Endothelial cell (in vitro differentiated cells): ENCODE results near the gene KLHL35. TPM values are rescaled to one million over a fixed set of nuclear protein-coding genes. Genes with fewer than 3 reads are reported as not detected.

Source experiments
- DNase-seq: peaks from one replicate; pipeline ENCODE4 v3.0.0; 2021; ENCODE audit warnings: low spot score
- H3K27ac Mint-ChIP-seq: one replicate; pipeline ENCODE4 v1.8.0; 2021; ENCODE audit warnings: mixed read lengths, inconsistent platforms; ENCODE audit not compliant: unreplicated experiment
- H3K27me3 Mint-ChIP-seq: one replicate; pipeline ENCODE4 v1.8.0; 2021; ENCODE audit warnings: mild to moderate bottlenecking, moderate library complexity, mixed read lengths, inconsistent platforms; ENCODE audit not compliant: unreplicated experiment
- H3K36me3 Mint-ChIP-seq: one replicate; pipeline ENCODE4 v1.8.0; 2021; ENCODE audit warnings: mild to moderate bottlenecking, low read depth, mixed read lengths, inconsistent platforms; ENCODE audit not compliant: unreplicated experiment
- H3K4me1 Mint-ChIP-seq: one replicate; pipeline ENCODE4 v1.8.0; 2021; ENCODE audit warnings: mild to moderate bottlenecking, mixed read lengths, inconsistent platforms; ENCODE audit not compliant: unreplicated experiment
- H3K4me3 Mint-ChIP-seq: one replicate; pipeline ENCODE4 v1.8.0; 2021; ENCODE audit warnings: mild to moderate bottlenecking, mixed read lengths, inconsistent platforms; ENCODE audit not compliant: unreplicated experiment
- H3K9me3 Mint-ChIP-seq: one replicate; pipeline ENCODE4 v1.8.0; 2021; ENCODE audit warnings: mixed read lengths, inconsistent platforms; ENCODE audit not compliant: unreplicated experiment
- CTCF ChIP-seq: fragments of 200-600 bp; sonication (generic); IDR thresholded peaks from one replicate; pipeline ENCODE4 v1.5.0; 2021; ENCODE audit warnings: antibody characterized with exemption; ENCODE audit not compliant: unreplicated experiment
- total RNA-seq: library from RNA; stranded (reverse); fragmentation: NEBNext Ultra II Directional; extraction: Animal tissue kit (Norgen Biotek cat#: 25700); gene quantifications from one replicate; pipeline ENCODE4 v1.2.1, GENCODE V29; 2021; ENCODE audit not compliant: unreplicated experiment

The KLHL35 gene
- total RNA-seq, 1 donor from 2014 or later, result 2.8 TPM

- H3K27ac Mint-ChIP-seq, result no peak overlapping the region
- peaks cover 11% of the 10 kb centered on the region for H3K4me1 Mint-ChIP-seq
- no peak for DNase-seq
- H3K9me3 Mint-ChIP-seq, result no peaks in the 10 kb centered on the region
- TF ChIP-seq CTCF, result no peak
- peaks cover 3% of the 10 kb centered on the region for H3K27me3 Mint-ChIP-seq
- H3K4me3 Mint-ChIP-seq, result no peak overlapping the region
- peaks cover 4% of the 10 kb centered on the region for H3K36me3 Mint-ChIP-seq
Measured at GRCh38 chr11:75375626-75376025, 57.4 kb downstream of the KLHL35 start.

- Mint-ChIP-seq H3K9me3 (no peaks in the 10 kb centered on the region), H3K4me3 (no peak overlapping the region), H3K4me1 (peaks cover 16% of the 10 kb centered on the region), H3K27ac (no peak overlapping the region), H3K27me3 (peaks cover 5% of the 10 kb centered on the region), H3K36me3 (peaks cover 4% of the 10 kb centered on the region)
- no peak for TF ChIP-seq CTCF
- no peak for DNase-seq
Measured at GRCh38 chr11:75374646-75375045, 58.4 kb downstream of the KLHL35 start.

- DNase-seq, result no peak
- Mint-ChIP-seq H3K36me3 (peaks cover 4% of the 10 kb centered on the region), H3K27ac (no peak overlapping the region), H3K4me3 (no peak overlapping the region), H3K9me3 (no peaks in the 10 kb centered on the region), H3K4me1 (peaks cover 16% of the 10 kb centered on the region), H3K27me3 (peaks cover 5% of the 10 kb centered on the region)
- TF ChIP-seq CTCF, result no peak
Measured at GRCh38 chr11:75373201-75373600, 59.8 kb downstream of the KLHL35 start.

Other genes starting within 250 kb of the KLHL35 start
- gene TPBGL, start 192.4 kb downstream of the KLHL35 start, total RNA-seq, result 7.0 TPM
- gene ARRB1, start 81.5 kb downstream of the KLHL35 start, total RNA-seq, result 197 TPM
- 3,784 TPM for gene RPS3, start 33.7 kb downstream of the KLHL35 start, total RNA-seq
- gene GDPD5, start 92.7 kb upstream of the KLHL35 start, total RNA-seq, result 674 TPM
- 449 TPM for gene SERPINH1, start 129.1 kb upstream of the KLHL35 start, total RNA-seq
- 0.26 TPM for gene MAP6, start 235.8 kb upstream of the KLHL35 start, total RNA-seq